ENCODE measurements around the gene CHAF1A.

DNA sequence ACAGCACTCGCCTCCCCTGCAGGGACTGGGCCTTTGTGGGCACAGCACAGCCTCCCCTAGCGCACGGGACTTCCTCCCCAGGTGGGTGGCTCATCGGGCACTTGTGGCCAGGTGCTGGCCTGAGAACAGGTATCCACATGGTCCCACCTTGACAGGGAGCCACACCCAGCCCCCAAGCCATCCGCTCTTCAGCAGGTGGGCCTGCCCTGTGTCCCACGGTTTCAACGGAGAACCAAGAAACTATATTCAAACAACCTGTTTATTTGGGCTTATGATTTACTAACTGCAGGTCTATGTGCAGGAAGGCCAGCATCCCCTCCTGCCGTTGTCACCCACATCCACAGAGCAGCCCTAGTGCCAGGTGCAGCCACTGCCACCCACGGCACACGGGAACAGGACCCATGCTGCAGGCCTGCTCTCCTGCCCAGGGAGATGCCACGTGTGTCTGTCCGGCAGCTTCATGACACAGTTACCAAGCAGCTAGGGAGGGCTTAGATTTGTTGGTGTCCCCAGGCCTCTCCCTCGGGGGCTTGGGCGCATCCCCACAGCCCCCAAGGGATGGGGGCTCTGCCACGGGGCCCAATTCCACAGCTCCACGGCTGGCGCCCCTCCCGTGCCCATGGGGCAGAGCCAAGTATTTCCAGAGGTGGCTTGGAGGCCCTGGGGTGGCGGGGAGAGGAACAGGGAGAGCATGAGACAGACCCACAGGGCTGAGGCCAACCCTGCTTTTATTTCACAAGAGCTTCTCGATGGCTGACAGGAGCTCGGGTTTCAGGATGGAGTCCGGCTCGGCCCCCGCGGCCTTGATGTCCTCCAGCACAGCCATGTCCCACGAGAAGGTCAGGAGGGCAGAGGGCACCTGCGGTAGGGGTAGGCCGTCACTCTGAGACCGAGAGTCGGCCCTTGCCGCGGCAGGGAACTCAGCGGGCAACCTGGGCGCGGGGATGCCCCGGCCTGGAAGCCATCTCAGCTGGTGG is 42.6 kb downstream of the CHAF1A start:
- TF ChIP-seq, protein P1, sequence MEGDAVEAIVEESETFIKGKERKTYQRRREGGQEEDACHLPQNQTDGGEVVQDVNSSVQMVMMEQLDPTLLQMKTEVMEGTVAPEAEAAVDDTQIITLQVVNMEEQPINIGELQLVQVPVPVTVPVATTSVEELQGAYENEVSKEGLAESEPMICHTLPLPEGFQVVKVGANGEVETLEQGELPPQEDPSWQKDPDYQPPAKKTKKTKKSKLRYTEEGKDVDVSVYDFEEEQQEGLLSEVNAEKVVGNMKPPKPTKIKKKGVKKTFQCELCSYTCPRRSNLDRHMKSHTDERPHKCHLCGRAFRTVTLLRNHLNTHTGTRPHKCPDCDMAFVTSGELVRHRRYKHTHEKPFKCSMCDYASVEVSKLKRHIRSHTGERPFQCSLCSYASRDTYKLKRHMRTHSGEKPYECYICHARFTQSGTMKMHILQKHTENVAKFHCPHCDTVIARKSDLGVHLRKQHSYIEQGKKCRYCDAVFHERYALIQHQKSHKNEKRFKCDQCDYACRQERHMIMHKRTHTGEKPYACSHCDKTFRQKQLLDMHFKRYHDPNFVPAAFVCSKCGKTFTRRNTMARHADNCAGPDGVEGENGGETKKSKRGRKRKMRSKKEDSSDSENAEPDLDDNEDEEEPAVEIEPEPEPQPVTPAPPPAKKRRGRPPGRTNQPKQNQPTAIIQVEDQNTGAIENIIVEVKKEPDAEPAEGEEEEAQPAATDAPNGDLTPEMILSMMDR (tag by site-specific recombination; IDR thresholded peaks at IDR 0.05), result no peak
- TF ChIP-seq, protein P2, sequence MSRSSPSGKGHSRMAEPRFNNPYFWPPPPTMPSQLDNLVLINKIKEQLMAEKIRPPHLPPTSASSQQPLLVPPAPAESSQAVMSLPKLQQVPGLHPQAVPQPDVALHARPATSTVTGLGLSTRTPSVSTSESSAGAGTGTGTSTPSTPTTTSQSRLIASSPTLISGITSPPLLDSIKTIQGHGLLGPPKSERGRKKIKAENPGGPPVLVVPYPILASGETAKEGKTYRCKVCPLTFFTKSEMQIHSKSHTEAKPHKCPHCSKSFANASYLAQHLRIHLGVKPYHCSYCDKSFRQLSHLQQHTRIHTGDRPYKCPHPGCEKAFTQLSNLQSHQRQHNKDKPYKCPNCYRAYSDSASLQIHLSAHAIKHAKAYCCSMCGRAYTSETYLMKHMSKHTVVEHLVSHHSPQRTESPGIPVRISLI (tag by site-specific recombination; IDR thresholded peaks at IDR 0.05), result no peak
- TF ChIP-seq, protein P3, sequence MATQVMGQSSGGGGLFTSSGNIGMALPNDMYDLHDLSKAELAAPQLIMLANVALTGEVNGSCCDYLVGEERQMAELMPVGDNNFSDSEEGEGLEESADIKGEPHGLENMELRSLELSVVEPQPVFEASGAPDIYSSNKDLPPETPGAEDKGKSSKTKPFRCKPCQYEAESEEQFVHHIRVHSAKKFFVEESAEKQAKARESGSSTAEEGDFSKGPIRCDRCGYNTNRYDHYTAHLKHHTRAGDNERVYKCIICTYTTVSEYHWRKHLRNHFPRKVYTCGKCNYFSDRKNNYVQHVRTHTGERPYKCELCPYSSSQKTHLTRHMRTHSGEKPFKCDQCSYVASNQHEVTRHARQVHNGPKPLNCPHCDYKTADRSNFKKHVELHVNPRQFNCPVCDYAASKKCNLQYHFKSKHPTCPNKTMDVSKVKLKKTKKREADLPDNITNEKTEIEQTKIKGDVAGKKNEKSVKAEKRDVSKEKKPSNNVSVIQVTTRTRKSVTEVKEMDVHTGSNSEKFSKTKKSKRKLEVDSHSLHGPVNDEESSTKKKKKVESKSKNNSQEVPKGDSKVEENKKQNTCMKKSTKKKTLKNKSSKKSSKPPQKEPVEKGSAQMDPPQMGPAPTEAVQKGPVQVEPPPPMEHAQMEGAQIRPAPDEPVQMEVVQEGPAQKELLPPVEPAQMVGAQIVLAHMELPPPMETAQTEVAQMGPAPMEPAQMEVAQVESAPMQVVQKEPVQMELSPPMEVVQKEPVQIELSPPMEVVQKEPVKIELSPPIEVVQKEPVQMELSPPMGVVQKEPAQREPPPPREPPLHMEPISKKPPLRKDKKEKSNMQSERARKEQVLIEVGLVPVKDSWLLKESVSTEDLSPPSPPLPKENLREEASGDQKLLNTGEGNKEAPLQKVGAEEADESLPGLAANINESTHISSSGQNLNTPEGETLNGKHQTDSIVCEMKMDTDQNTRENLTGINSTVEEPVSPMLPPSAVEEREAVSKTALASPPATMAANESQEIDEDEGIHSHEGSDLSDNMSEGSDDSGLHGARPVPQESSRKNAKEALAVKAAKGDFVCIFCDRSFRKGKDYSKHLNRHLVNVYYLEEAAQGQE (tag by site-specific recombination; IDR thresholded peaks at IDR 0.05), result no peak
- TF ChIP-seq ZNF146 (tag by site-specific recombination; IDR thresholded peaks at IDR 0.05) (no peak), ZNF350 (tag by site-specific recombination; IDR thresholded peaks at IDR 0.05) (no peak), ZNF549 (tag by site-specific recombination; IDR thresholded peaks at IDR 0.05) (no peak)

Measured in HEK293 (cell line).